Testis (tissue), 2 donors: ENCODE measurements around the gene PRM2.

Experiments
- CTCF ChIP-seq, 3 experiments: fragments of 450-650 bp in 2 of 3; fragments of 200-600 bp in 1 of 3; sonication (generic) in 1 of 3; IDR thresholded peaks; one replicate each; pipeline ENCODE4 v1.5.1; 2016 to 2019; ENCODE audit warnings: antibody characterized with exemption in 3 of 3, mild to moderate bottlenecking in 2 of 3, moderate library complexity in 1 of 3
- POLR2A ChIP-seq: fragments of 450-650 bp; IDR thresholded peaks from one replicate; pipeline ENCODE4 v1.6.1; 2017; ENCODE audit warnings: antibody characterized with exemption, mild to moderate bottlenecking, moderate library complexity

- no peak for TF ChIP-seq CTCF (IDR thresholded peaks at IDR 0.05)
- no peak for TF ChIP-seq POLR2A
Observed at GRCh38 chr16:11238272-11239202, 37.7 kb downstream of the PRM2 start.
